Heart left ventricle (tissue), 13 donors: Measurements from ENCODE around the gene SREBF2.

ENCODE experiments used
- POLR2A ChIP-seq, 2 donors: fragments of 450-650 bp; IDR thresholded peaks; one replicate each; pipeline ENCODE4 v1.6.1; 2017; ENCODE audit warnings: antibody characterized with exemption in 2 of 2, mild to moderate bottlenecking in 2 of 2, moderate library complexity in 2 of 2
- TF ChIP-seq, protein P1 (sequence below), 12 donors: fragments of 200-600 bp; sonication (generic) in 4 of 12; IDR thresholded peaks; one replicate each; pipeline versions ENCODE4 v1.5.0 to v1.8.0; 2018 to 2022; ENCODE audit warnings: antibody characterized with exemption in 12 of 12, mild to moderate bottlenecking in 5 of 12
- donor health status: ischemic (EF 13 %, LVEDD 7.1; RV severe dilation, severe dysfunction).
- donor health status: DM: no; HTN: yes; CAD: no.
- donor health status: DM: no; HTN: no; CAD: no.
- donor health status: ischemic (EF 25% LVEDD 6.9; RV normal size, moderate dysfunction).
- donor health status: ischemic (EF 25% LVEDD 5.7; RV mildly dilated, moderate dysfunction).
- donor health status: ischemic (EF 35%, LVEDD 5.7; RV mildly dilated, moderate dysfunction).
- donor health status: nonischemic (EF 11% LVEDD 7.7; RV severe dilation, severe dysfunction).
- donor health status: DM: yes; HTN: yes; CAD: no.
- donor health status: PGD.
- donor health status: ischemic (EF 29% LVEDD 5.4; RV normal size, mild dysfunction).
- donor health status: nonischemic (EF 23%, LVEDD 6.1; RV moderate dilation, normal function).

DNA sequence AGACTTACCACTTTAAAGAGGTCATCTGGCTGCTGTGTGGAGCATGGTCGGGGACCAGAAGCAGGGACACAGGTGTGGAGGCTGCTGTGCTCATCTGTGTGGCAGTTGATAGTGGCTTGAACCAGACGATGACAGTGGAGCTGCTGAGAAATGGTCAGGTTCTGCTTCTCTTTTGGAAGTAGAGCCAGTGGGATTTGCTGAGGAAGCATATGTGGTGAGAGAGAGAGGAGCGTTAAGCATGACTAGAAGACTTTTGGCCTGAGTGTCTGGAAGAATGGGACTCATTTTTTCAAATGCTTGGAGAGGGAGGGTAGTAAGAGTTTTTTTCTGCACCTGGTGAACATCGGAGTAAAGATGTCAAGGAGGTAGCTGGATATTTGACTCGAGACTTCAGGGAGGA is 12.5 kb upstream of the SREBF2 start:
- TF ChIP-seq POLR2A (IDR thresholded peaks at IDR 0.05): no peak
- TF ChIP-seq, protein P1, sequence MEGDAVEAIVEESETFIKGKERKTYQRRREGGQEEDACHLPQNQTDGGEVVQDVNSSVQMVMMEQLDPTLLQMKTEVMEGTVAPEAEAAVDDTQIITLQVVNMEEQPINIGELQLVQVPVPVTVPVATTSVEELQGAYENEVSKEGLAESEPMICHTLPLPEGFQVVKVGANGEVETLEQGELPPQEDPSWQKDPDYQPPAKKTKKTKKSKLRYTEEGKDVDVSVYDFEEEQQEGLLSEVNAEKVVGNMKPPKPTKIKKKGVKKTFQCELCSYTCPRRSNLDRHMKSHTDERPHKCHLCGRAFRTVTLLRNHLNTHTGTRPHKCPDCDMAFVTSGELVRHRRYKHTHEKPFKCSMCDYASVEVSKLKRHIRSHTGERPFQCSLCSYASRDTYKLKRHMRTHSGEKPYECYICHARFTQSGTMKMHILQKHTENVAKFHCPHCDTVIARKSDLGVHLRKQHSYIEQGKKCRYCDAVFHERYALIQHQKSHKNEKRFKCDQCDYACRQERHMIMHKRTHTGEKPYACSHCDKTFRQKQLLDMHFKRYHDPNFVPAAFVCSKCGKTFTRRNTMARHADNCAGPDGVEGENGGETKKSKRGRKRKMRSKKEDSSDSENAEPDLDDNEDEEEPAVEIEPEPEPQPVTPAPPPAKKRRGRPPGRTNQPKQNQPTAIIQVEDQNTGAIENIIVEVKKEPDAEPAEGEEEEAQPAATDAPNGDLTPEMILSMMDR (IDR thresholded peaks at IDR 0.05): no peak
